IPS-18c (cell line): ENCODE measurements around the gene COL6A1.
"Not testable (repeated sequence)": the region's sequence is repeated elsewhere in the genome, so short reads cannot be mapped to it uniquely, and the experiment has no call there.

Experiments
- H3K4me3 ChIP-seq: 2 replicates; pipeline ENCODE4 v1.7.0; 2013; ENCODE audit warnings: low read depth, mild to moderate bottlenecking, low read length, moderate library complexity; ENCODE audit not compliant: insufficient read depth
- H3K9me3 ChIP-seq: one replicate; pipeline ENCODE4 v1.6.1; 2013; ENCODE audit warnings: mild to moderate bottlenecking, low read length, moderate library complexity; ENCODE audit not compliant: control insufficient read depth, insufficient read depth

Gene COL6A1

GRCh38 chr21:45972716-45973474 lies 8.7 kb upstream of the COL6A1 start:
- H3K9me3 ChIP-seq = no peaks in the 10 kb centered on the region

GRCh38 chr21:45973475-45974072 lies 8.0 kb upstream of the COL6A1 start:
- Histone ChIP-seq H3K4me3 (peak overlapping the region; percentile 66), H3K9me3 (no peaks in the 10 kb centered on the region)

More at GRCh38 chr21:45972716-45973474, 8.7 kb upstream of the COL6A1 start:
- peak overlapping the region; percentile 66 for H3K4me3 ChIP-seq

GRCh38 chr21:45974073-45975019 lies 7.2 kb upstream of the COL6A1 start:
- H3K4me3 ChIP-seq = peak overlapping the region; percentile 66

GRCh38 chr21:45975020-45975666 lies 6.4 kb upstream of the COL6A1 start:
- Histone ChIP-seq H3K4me3 (peak overlapping the region; percentile 66; the same call in 1 of the 2 replicates), H3K9me3 (no peaks in the 10 kb centered on the region)

More at GRCh38 chr21:45974073-45975019, 7.2 kb upstream of the COL6A1 start:
- no peaks in the 10 kb centered on the region for H3K9me3 ChIP-seq

DNA sequence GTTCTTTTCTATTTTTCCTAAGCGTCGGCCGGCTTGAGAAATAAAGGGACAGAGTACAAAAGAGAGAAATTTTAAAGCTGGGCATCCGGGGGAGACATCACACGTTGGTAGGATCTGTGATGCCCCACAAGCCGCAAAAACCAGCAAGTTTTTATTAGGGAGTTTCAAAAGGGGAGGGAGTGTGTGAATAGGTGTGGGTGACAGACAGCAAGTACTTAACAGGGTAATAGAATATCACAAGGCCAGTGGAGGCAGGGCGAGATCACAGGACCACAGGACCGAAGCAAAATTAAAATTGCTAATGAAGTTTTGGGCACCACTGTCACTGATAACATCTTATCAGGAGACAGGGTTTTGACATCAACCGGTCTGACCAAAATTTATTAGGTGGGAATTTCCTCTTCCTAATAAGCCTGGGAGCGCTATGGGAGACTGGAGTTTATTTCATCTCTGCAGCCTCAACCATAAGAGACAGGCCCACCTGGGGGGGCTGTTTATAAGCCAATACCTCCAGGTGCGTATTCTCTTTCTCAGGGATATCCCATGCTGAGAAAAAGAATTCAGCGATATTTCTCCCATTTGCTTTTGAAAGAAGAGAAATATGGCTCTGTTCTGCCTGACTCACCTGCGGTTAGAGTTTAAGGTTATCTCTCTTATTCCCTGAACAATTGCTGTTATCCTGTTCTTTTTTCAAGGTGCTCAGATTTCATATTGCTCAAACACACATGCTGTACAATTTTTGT lies 5.7 kb upstream of the COL6A1 start:
- peak overlapping the region; percentile 66; the same call in 1 of the 2 replicates for H3K4me3 ChIP-seq
- H3K9me3 ChIP-seq = not testable (repeated sequence)

DNA sequence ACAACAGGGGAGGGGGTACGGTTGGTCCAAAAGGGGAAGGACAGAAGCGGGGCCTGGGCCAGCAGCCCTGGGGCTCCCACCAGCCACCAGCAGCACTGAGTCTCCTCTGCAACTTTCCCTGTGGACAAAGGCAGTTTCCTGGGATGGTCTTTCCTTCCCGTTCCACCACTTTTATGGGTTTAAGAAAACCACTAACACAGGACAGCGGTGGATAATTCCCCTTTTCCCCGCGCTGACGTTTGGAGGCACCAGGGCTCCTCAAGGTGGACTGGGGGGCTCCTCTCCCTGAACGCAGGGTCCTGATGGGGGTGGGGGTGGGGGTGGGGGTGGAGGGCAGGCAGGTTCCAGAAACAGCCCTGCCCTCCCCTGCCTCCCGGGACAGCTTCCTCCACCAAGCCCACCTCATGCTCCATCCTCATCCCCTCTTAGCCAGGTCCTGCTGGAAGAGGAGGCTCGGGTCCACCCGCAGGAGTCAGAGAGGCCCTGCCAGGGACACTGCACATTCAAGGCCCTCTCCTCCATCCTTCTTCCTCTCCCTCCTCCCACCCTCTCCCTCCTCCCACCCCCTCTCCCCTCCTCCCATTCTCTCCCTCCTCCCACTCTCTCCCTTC lies 4.8 kb upstream of the COL6A1 start:
- no peak overlapping the region for H3K4me3 ChIP-seq
- no peaks in the 10 kb centered on the region for H3K9me3 ChIP-seq

DNA sequence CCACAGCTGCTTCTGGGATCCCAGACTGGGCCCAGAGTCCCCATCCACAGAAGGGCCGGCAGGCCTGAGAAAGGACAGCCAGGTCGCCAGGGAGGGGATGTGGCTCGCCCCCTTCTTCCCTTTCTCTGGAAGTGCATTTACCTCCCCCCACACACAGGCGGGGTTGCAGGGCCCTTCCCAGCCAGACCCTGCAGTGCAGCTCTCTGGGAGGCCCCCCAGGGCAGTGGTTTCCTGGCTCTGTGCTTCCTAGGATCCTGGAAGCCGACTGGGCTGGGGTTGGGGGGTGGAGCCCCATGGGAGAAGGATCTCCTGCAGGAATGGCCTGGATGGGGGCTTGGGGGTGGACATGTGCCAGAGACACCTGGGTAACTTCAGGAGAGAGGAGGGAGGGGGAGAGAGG lies 4.2 kb upstream of the COL6A1 start:
- no peaks in the 10 kb centered on the region for H3K9me3 ChIP-seq
- H3K4me3 ChIP-seq = peak overlapping the region; percentile 20; the same call in 1 of the 2 replicates

- no peak overlapping the region for H3K4me3 ChIP-seq
Observed at GRCh38 chr21:45979141-45979631, 2.4 kb upstream of the COL6A1 start.

GRCh38 chr21:45979651-45980050 lies 1.9 kb upstream of the COL6A1 start:
- H3K4me3 ChIP-seq = no peak overlapping the region
- no peaks in the 10 kb centered on the region for H3K9me3 ChIP-seq

More at GRCh38 chr21:45979141-45979631, 2.4 kb upstream of the COL6A1 start:
- no peaks in the 10 kb centered on the region for H3K9me3 ChIP-seq

DNA sequence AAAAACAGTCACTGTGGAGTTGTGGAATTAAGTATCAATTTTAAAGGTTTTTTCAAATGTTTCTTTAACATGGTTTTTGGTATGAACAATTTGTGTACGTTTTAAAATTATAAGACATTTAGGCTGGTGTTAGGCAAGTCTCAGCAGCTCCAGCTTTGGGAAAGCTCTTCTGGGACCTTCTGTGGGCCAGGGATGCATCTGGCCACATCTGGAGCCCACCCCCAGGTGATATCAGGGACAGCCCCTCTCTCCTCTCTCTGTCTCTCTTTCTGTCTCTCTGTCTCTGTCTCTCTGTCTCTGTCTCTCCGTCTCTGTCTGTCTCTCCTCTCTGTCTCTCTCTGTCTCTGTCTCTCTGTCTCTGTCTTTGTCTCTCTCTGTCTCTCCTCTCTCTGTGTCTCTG lies 1.3 kb upstream of the COL6A1 start:
- Histone ChIP-seq H3K4me3 (no peak overlapping the region), H3K9me3 (no peaks in the 10 kb centered on the region)

- H3K4me3 ChIP-seq = no peak overlapping the region
- no peaks in the 10 kb centered on the region for H3K9me3 ChIP-seq
Observed at GRCh38 chr21:45980697-45981096, 873 bp upstream of the COL6A1 start.

DNA sequence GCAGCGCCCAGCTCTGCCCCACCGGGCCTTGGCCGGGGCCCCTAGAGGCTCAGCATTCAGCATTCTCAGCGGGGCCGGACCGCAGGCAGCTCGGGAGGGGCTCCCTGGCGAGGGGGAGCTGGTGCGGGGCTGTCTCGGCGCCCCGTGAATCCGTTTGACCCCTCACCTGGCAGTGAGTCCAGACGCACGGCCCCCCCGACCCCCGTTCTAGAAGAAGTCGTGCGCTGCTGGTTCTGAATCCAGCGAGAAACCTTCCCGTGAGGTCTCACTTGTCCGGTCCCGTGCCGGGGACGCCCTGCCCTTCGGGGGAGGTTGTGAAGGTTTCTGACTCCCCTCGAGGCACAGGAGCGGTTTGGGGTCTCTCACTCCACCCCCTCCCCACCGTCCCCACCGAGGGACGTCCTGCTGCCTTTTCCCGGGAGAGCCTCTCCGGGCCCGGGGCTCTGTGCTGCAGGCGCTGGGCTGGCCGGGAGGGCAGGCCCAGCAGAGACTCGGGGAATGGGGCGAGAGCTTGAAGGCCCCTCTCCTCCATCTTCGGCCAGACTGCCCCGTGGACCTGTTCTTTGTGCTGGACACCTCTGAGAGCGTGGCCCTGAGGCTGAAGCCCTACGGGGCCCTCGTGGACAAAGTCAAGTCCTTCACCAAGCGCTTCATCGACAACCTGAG lies 655 bp downstream of the COL6A1 start:
- H3K4me3 ChIP-seq = peak overlapping the region; percentile 70

DNA sequence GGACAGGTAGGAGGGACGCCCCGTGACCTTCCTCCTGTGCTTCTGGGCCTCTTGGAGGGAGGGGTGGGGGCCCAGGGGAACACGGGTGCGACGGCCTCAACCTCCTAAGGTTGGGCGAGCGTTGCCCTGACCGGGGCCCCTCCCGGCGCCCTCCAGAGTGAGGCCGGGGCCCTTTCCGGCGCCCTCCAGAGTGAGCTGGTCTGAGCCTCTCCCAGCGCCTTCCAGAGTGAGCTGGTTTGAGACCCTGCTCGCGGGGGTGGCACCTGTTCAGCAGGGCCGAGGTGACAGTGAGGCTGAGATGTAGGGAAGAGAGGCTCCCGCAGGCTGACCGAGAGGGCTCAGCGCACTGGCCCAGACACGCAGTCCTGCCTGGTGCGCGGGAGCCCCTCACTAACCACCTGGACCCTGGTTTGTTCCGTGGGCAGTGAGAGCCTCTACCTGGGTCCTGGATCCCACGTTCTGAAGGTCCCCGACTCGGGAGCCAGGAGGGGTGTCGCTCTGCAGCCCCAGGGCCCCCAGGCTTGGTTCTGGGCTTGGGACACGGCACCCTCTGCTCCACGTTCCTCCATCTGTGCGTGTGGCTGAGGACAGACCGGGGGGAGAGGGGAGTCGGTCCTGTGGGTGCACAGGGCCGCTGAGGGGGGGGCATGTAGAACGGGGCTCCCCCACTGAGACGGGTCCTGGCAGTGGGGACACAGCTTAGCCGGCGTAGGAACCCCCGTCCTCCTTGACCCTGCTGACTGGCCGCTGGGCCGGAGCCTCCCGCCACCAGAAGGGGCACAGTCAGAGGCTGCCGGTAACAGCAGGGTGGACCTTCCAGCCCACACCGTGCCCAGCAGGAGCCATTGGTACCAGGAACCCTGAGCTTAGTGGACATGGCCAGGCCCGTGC lies 1.4 kb downstream of the COL6A1 start:
- H3K4me3 ChIP-seq = peak overlapping the region; percentile 70
- H3K9me3 ChIP-seq = no peaks in the 10 kb centered on the region

More for the DNA sequence above, 655 bp downstream of the COL6A1 start:
- H3K9me3 ChIP-seq = no peaks in the 10 kb centered on the region

- Histone ChIP-seq H3K4me3 (0 out of 2 replicates have a peak overlapping the region, but pooled peaks have one; percentile 70), H3K9me3 (no peaks in the 10 kb centered on the region)
Observed at GRCh38 chr21:45983649-45983965, 2.0 kb downstream of the COL6A1 start.
